ENCODE data around the gene HS3ST5.

Gene HS3ST5

GRCh38 chr6:114140416-114140815 lies 202.4 kb downstream of the HS3ST5 start:
- TF ChIP-seq ZFX (IDR thresholded peaks at IDR 0.05; ENCODE audit: borderline replicate concordance): no peak
- no peak for TF ChIP-seq CTCF (IDR thresholded peaks at IDR 0.05)

GRCh38 chr6:114138577-114139248 lies 204.1 kb downstream of the HS3ST5 start:
- H3K27ac ChIP-seq: no peak overlapping the region
- TF ChIP-seq ZFX (IDR thresholded peaks at IDR 0.05; ENCODE audit: borderline replicate concordance) (no peak), CTCF (IDR thresholded peaks at IDR 0.05) (no peak)

More at GRCh38 chr6:114140416-114140815, 202.4 kb downstream of the HS3ST5 start:
- no peak overlapping the region for H3K27ac ChIP-seq

- TF ChIP-seq ZFX (IDR thresholded peaks at IDR 0.05; ENCODE audit: borderline replicate concordance) (no peak), CTCF (IDR thresholded peaks at IDR 0.05) (no peak)
- no peak overlapping the region for H3K27ac ChIP-seq
These were observed 207.4 kb downstream of the HS3ST5 start for GRCh38 chr6:114135363-114135971.

DNA sequence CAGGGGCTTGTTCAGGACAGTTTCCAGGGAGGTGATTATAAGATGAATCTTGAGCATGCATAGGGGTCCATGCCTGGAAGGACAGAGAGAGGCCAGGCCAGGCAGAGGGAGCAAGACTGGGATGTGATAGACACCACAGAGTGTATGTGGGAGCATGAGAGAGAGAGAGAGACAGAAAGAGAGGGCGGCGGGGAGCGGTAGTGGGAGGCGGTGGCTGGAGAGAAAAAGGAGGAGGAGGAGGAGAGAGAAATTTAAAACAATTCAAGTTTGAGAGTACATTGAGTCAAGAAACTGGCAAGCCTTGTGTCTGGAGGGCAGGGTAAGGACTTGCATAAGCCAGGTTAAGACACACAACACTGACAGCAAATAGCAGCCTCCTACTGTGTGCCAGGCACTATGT lies 209.0 kb downstream of the HS3ST5 start:
- H3K27ac ChIP-seq: no peak overlapping the region
- no peak for TF ChIP-seq CTCF (IDR thresholded peaks at IDR 0.05)
- no peak for TF ChIP-seq ZFX (IDR thresholded peaks at IDR 0.05; ENCODE audit: borderline replicate concordance)

- H3K27ac ChIP-seq: no peak overlapping the region
- no peak for TF ChIP-seq CTCF (IDR thresholded peaks at IDR 0.05)
- TF ChIP-seq ZFX (IDR thresholded peaks at IDR 0.05; ENCODE audit: borderline replicate concordance): no peak
These were observed 210.9 kb downstream of the HS3ST5 start for GRCh38 chr6:114131945-114132344.

DNA sequence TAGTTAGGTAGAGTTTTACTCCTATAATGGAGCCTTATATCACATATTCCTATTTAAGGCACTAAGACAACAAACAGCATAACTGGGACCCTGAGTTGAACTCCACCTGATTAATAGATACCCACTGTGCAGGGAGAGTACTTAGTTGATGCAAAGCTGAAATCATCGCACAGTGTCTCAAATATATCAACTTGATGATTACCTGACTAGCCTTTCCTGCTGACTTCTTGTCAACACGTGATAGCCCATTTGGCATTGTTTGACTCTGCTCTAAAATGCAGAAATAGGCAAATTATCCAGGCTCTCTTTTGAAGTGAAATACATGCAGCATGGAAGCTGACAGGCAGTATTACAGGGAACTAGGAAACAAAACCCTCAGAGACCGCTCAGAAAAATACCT lies 217.2 kb downstream of the HS3ST5 start:
- H3K27ac ChIP-seq: no peak overlapping the region
- no peak for TF ChIP-seq CTCF (IDR thresholded peaks at IDR 0.05)
- no peak for TF ChIP-seq ZFX (IDR thresholded peaks at IDR 0.05; ENCODE audit: borderline replicate concordance)

DNA sequence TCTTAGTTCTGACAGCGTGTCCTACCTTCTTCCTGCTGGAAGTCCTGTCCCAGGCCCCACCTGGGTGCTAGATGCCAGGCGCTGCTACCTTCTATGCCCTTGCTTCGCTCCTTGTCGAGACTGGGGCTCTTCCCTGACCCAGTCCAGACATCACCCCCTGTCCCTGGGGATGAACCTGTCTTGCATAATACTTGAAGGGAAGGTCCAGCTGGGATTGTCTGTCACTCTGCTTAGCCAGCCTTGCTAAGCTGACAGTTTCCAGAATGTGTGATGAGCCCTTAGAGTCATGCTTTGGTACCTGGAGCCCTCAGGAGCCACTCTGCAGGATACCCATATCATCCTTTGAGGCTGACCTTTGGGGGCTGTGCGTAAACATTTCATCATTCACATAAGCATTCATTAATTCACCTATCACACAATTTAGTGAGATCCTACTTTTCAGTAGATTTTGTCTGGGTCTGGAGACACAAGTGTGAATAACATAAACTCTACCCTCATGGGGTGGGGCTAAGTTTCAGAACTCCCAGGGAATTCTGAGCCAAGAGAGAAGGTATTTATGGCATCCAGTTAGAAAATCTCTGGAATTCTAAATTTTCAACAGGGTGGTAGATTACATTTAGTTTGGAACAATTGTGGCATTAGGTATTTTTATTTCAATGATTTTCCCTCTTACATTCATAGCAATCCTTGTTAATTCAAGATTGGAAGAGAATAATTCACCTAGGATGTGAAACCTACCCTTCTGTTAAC lies 220.7 kb downstream of the HS3ST5 start:
- no peak overlapping the region for H3K27ac ChIP-seq
- TF ChIP-seq CTCF (IDR thresholded peaks at IDR 0.05): no peak
- TF ChIP-seq ZFX (IDR thresholded peaks at IDR 0.05; ENCODE audit: borderline replicate concordance): no peak
